Activated CD8-positive, alpha-beta memory T cell treated with anti-CD3 and anti-CD28 coated beads, Interleukin-2, amount 50 U/mL, for 24 hours (primary cell): ENCODE results near the gene HLA-F.

ENCODE experiments used
- DNase-seq: peaks from one replicate; pipeline ENCODE4 v3.0.0-alpha.2; 2020; ENCODE audit errors: extremely low read depth

The HLA-F gene

GRCh38 chr6:29724937-29725869 lies 2.0 kb downstream of the HLA-F start:
- no peak for DNase-seq

DNA sequence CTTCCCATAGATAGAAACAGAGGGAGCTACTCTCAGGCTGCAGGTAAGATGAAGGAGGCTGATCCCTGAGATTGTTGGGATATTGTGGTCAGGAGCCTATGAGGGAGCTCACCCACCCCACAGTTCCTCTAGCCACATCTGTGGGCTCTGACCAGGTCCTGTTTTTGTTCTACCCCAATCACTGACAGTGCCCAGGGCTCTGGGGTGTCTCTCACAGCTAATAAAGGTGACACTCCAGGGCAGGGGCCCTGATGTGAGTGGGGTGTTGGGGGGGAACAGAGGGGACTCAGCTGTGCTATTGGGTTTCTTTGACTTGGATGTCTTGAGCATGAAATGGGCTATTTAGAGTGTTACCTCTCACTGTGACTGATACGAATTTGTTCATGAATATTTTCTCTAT lies 2.8 kb downstream of the HLA-F start:
- DNase-seq, result no peak

GRCh38 chr6:29726571-29727194 lies 3.4 kb downstream of the HLA-F start:
- no peak for DNase-seq

DNA sequence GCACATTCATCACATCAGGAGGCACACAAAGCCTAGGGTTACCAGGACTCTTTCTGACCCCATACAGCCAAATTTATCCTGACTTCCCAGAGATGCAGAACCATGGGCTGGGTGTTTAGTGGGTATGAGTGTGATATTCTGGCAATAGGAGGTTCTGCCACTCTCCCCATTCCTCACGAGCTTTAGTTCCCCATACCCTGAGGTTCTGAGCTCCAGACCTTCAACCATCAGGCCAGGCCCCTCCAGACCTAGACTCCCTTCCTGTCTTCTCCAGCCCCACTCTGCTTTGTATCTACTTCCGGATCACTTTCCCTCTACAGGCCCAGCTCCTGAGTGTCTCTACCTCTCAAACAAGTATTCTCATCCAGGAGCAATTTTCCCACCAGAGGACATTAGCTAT lies 4.4 kb downstream of the HLA-F start:
- DNase-seq, result no peak

- no peak for DNase-seq
Observed at GRCh38 chr6:29728173-29728874, 5.1 kb downstream of the HLA-F start.

- DNase-seq, result no peak
Observed at GRCh38 chr6:29728875-29729270, 5.6 kb downstream of the HLA-F start.

DNA sequence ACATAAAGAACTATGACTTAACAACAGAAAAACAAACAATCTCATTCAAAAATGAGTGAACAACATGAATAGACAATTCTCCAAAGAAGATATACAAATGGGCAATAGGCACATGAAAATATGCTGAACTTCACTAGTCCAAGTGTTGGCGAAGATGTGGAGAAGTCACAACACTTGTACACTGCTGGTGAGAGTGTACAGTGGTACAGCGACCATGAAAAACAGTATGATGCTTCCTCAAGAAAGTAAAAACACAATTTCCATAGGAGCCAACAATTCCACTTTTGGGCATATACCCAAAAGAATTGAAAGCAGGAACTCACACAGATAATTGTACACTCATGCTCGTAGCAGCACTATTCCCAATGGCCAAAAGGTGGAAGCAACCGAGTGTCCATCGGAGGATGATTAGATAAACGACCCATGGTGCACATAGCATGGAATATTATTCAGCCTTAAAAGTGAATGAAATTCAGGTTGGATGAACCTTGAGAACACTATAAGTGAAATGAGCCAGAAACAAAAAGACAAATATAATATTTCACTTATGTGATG lies 6.6 kb downstream of the HLA-F start:
- no peak for DNase-seq

DNA sequence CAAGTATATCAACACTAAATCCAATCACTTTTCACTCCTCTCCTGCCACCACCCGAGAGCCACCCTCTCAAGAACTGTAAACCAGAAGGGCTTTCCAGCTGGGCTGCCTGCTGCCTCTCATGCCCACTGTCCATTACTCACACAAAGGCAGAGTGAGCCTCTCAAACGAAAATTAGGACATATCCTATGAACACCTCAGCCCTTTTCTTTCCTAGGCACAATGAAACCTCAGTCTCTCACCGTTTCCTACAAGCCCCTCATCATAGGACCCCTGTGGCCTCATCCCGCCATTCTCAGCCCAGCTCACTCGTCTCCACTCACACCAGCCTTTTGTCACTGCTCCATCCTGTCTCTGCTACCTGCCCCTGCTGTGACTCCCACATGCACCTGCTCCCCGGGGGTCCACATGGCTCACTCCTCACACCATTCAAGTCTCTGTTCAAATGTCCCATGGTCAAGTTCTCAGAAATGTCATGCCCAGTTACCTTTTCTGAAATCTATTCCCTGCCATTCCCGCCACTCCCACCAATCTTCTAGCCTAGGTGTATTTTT lies 7.4 kb downstream of the HLA-F start:
- no peak for DNase-seq

DNA sequence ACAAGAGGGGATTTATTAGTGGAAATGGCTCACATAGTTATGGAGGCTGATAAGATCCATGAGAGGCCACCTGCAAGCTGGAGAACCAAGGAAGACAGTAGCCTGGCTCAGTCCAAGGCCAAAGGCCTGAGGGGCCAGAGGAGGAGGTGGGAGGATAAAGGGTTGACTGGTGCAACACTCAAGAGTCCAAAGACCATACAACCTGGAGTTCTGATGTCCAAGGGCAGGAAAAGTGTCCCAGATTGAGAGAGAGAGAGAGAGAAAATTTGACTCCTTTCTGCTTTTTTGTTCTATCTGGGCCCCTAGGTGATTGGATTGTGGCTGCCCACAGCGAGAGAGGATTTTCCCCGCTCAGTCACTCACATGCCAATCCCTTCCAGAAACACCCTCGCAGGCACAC lies 8.0 kb downstream of the HLA-F start:
- no peak for DNase-seq

DNA sequence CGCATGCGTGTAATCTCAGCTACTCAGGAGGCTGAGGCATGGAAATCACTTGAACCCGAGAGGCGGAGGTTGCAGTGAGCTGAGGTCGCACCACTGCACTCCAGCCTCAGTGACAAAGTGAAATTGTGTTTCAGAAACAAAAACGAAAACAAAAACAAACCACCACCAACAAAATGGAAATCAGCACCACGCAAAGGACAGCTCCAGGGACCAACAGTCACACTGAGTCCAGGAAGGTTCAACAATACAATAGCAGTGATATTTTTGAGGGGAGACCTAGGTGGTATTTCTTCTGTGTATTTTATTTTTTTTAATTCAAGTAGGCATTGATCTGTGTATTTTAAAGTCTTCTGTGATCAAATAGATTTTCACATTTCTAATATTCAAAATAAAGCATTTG lies 9.8 kb downstream of the HLA-F start:
- no peak for DNase-seq

DNA sequence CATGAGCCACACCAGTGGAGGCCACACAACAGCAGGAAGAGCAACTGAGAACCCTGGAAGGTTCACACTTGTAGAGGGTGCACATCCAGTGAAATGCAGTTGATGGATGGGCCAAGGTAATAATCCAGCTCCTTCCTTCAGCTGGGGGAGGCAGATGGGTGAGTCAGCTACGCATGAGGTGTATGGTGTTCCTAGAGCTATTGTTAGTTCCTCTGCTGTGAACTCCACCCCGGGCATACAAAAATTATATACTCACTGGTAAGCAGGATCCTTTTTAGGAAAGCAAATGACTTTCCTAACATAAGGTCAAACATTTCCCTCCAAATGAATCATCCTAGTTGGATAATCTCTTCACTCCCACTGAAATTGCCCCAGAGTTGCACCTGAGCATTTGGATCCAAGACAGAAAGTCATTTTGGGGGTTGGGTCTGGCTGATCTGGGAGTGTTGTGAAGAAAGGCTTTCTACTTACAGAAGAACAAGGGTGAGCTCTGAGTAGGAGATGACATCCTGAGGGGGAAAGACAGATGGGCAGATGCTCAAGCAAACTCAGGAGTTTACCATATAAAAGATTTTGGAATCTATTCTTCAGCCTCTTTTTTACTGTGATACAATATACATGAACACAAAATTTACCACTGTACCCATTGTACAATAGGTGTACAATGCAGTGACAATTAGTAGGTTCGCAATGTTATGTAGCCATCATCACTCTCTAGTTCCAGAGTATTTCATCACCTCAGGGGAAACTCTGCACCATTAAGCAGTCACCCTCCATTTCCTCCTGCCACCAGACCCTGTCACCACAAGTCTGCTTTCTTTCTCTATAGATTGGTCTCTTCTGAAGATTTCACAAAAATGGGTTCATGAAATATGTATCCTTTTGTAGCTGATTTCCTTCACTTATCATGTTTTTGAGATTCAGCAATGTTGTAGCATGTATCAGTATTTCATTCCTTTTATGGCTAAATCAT lies 11.1 kb downstream of the HLA-F start:
- DNase-seq, result no peak

DNA sequence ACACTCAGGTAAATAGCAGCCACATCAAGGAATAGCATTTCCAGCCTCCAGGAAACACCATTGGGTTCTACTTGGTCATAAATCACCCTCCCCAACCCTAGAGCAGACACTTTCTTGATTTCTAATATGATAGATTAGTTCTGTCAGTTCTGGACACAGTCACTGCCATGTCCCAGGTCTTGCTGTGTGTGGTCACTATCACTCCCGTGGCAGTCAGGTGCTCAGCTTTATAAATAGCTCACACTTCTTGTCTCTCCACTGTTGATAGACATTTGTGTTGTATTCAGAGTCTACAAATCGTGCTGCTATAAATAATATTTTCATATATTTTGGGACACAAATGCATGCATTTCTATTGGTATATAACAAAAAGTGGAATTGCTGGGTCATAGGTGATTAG lies 13.3 kb downstream of the HLA-F start:
- DNase-seq, result no peak

- DNase-seq, result no peak
Observed at GRCh38 chr6:29737707-29738630, 14.7 kb downstream of the HLA-F start.

DNA sequence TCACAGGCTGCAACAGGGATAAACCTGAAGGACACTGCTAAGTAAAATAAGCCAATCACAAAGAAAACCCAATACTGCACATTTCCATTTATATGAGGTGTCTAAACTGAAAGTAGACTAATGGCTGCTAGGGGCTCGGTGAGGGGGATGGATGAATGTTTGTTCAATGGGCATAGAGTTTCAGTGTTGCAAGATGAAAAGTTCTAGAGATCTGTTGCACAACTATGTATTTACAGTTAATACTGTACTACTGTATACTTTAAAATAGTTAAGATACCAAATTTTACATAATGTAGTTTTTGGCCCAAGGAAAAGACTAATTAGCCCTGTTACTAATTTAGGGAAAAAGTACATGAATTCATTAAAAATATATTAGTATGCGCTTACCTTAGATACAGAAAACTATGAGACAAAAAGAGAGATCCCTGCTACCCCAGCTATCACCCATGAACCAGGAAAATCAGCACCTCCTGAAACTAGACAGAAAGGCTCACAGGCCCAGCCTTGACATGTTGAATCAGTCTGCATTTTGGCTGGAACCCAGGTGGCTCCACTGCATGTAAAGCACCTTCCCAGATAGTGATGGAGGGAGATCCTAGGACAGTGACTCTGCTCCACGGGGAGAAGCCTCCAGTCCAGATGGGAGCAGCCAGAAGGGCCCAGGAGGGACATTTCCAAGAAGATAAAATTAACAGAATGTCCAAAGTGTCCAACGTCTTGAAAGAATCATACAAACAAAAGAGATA lies 16.1 kb downstream of the HLA-F start:
- DNase-seq, result no peak

DNA sequence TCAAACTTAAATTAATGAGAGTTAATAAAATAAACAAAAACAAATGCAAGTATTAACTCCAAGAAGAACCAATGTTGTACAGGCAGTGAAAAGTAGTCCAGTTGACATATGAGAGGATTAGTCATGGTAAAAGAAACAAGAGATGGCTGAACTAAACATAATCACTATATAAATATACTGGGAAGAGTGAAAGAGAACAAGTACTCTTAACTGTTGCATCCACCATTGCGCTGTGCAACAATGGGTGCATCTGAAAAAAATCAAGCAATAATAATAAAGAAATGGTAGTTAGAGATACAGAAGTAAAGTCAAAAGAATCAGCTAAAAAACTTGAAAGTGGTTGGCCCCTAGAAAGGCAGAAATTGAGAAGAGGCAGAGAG lies 16.6 kb downstream of the HLA-F start:
- DNase-seq, result no peak

GRCh38 chr6:29741592-29741991 lies 18.4 kb downstream of the HLA-F start:
- no peak for DNase-seq

- no peak for DNase-seq
Observed at GRCh38 chr6:29742127-29742526, 18.9 kb downstream of the HLA-F start.

DNA sequence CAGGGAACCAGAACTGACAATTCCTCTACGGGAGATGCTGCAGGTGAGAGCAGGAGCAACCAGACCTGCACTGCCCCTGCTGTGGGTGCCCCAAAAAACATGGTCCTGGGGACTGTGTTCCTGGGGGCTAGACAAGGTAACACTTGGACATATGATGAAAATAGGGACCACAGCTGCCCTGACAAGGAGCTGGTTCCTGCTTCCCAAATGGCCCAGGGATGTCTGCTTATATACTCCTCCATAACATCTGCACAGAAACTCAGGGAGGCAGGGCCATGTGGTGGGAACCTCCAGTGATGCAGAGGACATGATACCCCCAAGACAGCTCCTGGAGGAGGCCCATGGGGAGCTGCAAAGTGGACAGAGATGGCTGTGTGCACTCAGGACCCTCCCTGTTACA lies 19.8 kb downstream of the HLA-F start:
- DNase-seq, result no peak

- no peak for DNase-seq
Observed at GRCh38 chr6:29743568-29743967, 20.3 kb downstream of the HLA-F start.
